T-helper 1 cell treated with Interleukin-12 subunit alpha and Interleukin-12 subunit beta and Interleukin-4 antibody, amounts not matched to agents 30 μg/mL and 1 μg/mL, for 36 hours (primary cell): ENCODE measurements around the gene DIP2C.
"Not testable (repeated sequence)": the region's sequence is repeated elsewhere in the genome, so short reads cannot be mapped to it uniquely, and the experiment has no call there.

ENCODE experiments used
- H3K27ac Mint-ChIP-seq: one replicate; pipeline ENCODE4 v1.8.0; 2021; ENCODE audit warnings: mild to moderate bottlenecking, mixed read lengths
- H3K27me3 Mint-ChIP-seq: one replicate; pipeline ENCODE4 v1.8.0; 2021; ENCODE audit warnings: low read depth, mixed read lengths
- H3K36me3 Mint-ChIP-seq: one replicate; pipeline ENCODE4 v1.8.0; 2021; ENCODE audit warnings: low read depth, mixed read lengths
- H3K4me1 Mint-ChIP-seq: one replicate; pipeline ENCODE4 v1.8.0; 2021; ENCODE audit warnings: low read depth, mixed read lengths
- H3K4me3 Mint-ChIP-seq: one replicate; pipeline ENCODE4 v1.8.0; 2021; ENCODE audit warnings: mild to moderate bottlenecking, moderate library complexity, mixed read lengths
- H3K9me3 Mint-ChIP-seq: one replicate; pipeline ENCODE4 v1.8.0; 2021; ENCODE audit warnings: mixed read lengths

DIP2C gene

GRCh38 chr10:264160-265073, 425.1 kb downstream of the DIP2C start:
- not testable (repeated sequence) for H3K9me3 Mint-ChIP-seq, H3K36me3 Mint-ChIP-seq, H3K27ac Mint-ChIP-seq, H3K4me3 Mint-ChIP-seq, H3K27me3 Mint-ChIP-seq, H3K4me1 Mint-ChIP-seq

GRCh38 chr10:260819-261429, 428.5 kb downstream of the DIP2C start:
- no peaks in the 10 kb centered on the region for H3K27me3 Mint-ChIP-seq
- H3K27ac Mint-ChIP-seq = no peak overlapping the region
- no peaks in the 10 kb centered on the region for H3K36me3 Mint-ChIP-seq
- H3K4me3 Mint-ChIP-seq = no peak overlapping the region
- H3K9me3 Mint-ChIP-seq = no peaks in the 10 kb centered on the region
- H3K4me1 Mint-ChIP-seq = no peaks in the 10 kb centered on the region

GRCh38 chr10:251982-252582, 437.4 kb downstream of the DIP2C start:
- H3K9me3 Mint-ChIP-seq = no peaks in the 10 kb centered on the region
- no peak overlapping the region for H3K27ac Mint-ChIP-seq
- no peak overlapping the region for H3K4me3 Mint-ChIP-seq
- H3K27me3 Mint-ChIP-seq = no peaks in the 10 kb centered on the region
- peaks cover 20% of the 10 kb centered on the region for H3K36me3 Mint-ChIP-seq
- no peaks in the 10 kb centered on the region for H3K4me1 Mint-ChIP-seq

- Mint-ChIP-seq H3K27ac (no peak overlapping the region), H3K4me1 (no peaks in the 10 kb centered on the region), H3K9me3 (no peaks in the 10 kb centered on the region), H3K27me3 (no peaks in the 10 kb centered on the region), H3K36me3 (peaks cover 21% of the 10 kb centered on the region), H3K4me3 (no peak overlapping the region)
Observed at GRCh38 chr10:248307-248706, 441.2 kb downstream of the DIP2C start.

- Mint-ChIP-seq H3K36me3 (peaks cover 23% of the 10 kb centered on the region), H3K4me1 (no peaks in the 10 kb centered on the region), H3K4me3 (no peak overlapping the region), H3K27me3 (no peaks in the 10 kb centered on the region), H3K27ac (no peak overlapping the region), H3K9me3 (no peaks in the 10 kb centered on the region)
Observed at GRCh38 chr10:247480-247879, 442.0 kb downstream of the DIP2C start.

GRCh38 chr10:246431-246830, 443.0 kb downstream of the DIP2C start:
- Mint-ChIP-seq H3K27ac (no peak overlapping the region), H3K9me3 (no peaks in the 10 kb centered on the region), H3K27me3 (no peaks in the 10 kb centered on the region), H3K36me3 (peaks cover 23% of the 10 kb centered on the region), H3K4me3 (no peak overlapping the region), H3K4me1 (no peaks in the 10 kb centered on the region)

GRCh38 chr10:244227-244626, 445.2 kb downstream of the DIP2C start:
- Mint-ChIP-seq H3K27me3 (no peaks in the 10 kb centered on the region), H3K36me3 (peaks cover 15% of the 10 kb centered on the region), H3K9me3 (no peaks in the 10 kb centered on the region), H3K4me3 (no peak overlapping the region), H3K27ac (no peak overlapping the region), H3K4me1 (no peaks in the 10 kb centered on the region)

- Mint-ChIP-seq H3K27me3 (no peaks in the 10 kb centered on the region), H3K9me3 (no peaks in the 10 kb centered on the region), H3K4me3 (no peak overlapping the region), H3K36me3 (peaks cover 6% of the 10 kb centered on the region), H3K27ac (no peak overlapping the region), H3K4me1 (no peaks in the 10 kb centered on the region)
Observed at GRCh38 chr10:241966-242643, 447.4 kb downstream of the DIP2C start.

GRCh38 chr10:241451-241850, 448.0 kb downstream of the DIP2C start:
- H3K9me3 Mint-ChIP-seq = no peaks in the 10 kb centered on the region
- H3K4me1 Mint-ChIP-seq = no peaks in the 10 kb centered on the region
- H3K27ac Mint-ChIP-seq = no peak overlapping the region
- H3K36me3 Mint-ChIP-seq = peaks cover 4% of the 10 kb centered on the region
- H3K4me3 Mint-ChIP-seq = no peak overlapping the region
- no peaks in the 10 kb centered on the region for H3K27me3 Mint-ChIP-seq

- Mint-ChIP-seq H3K27ac (no peak overlapping the region), H3K4me3 (no peak overlapping the region), H3K9me3 (no peaks in the 10 kb centered on the region), H3K27me3 (no peaks in the 10 kb centered on the region), H3K36me3 (peaks cover 4% of the 10 kb centered on the region), H3K4me1 (no peaks in the 10 kb centered on the region)
Observed at GRCh38 chr10:239109-239508, 450.4 kb downstream of the DIP2C start.

GRCh38 chr10:235915-236314, 453.6 kb downstream of the DIP2C start:
- Mint-ChIP-seq H3K27me3 (no peaks in the 10 kb centered on the region), H3K27ac (no peak overlapping the region), H3K9me3 (no peaks in the 10 kb centered on the region), H3K4me3 (no peak overlapping the region), H3K36me3 (peaks cover 2% of the 10 kb centered on the region), H3K4me1 (no peaks in the 10 kb centered on the region)

GRCh38 chr10:234708-235406, 454.6 kb downstream of the DIP2C start:
- Mint-ChIP-seq H3K4me1 (no peaks in the 10 kb centered on the region), H3K27ac (no peak overlapping the region), H3K36me3 (peaks cover 2% of the 10 kb centered on the region), H3K4me3 (no peak overlapping the region), H3K27me3 (no peaks in the 10 kb centered on the region), H3K9me3 (no peaks in the 10 kb centered on the region)

- Mint-ChIP-seq H3K4me1 (peaks cover 4% of the 10 kb centered on the region), H3K4me3 (no peak overlapping the region), H3K27ac (no peak overlapping the region), H3K9me3 (no peaks in the 10 kb centered on the region), H3K36me3 (no peaks in the 10 kb centered on the region), H3K27me3 (no peaks in the 10 kb centered on the region)
Observed at GRCh38 chr10:232878-233277, 456.6 kb downstream of the DIP2C start.

- H3K9me3 Mint-ChIP-seq = no peaks in the 10 kb centered on the region
- no peaks in the 10 kb centered on the region for H3K27me3 Mint-ChIP-seq
- H3K36me3 Mint-ChIP-seq = no peaks in the 10 kb centered on the region
- H3K4me1 Mint-ChIP-seq = peaks cover 4% of the 10 kb centered on the region
- H3K27ac Mint-ChIP-seq = no peak overlapping the region
- no peak overlapping the region for H3K4me3 Mint-ChIP-seq
Observed at GRCh38 chr10:232061-232460, 457.4 kb downstream of the DIP2C start.
